Measurements from ENCODE around the gene DENND2C. TPM values are rescaled to one million over a fixed set of nuclear protein-coding genes. Genes with fewer than 3 reads are reported as not detected.

Gene DENND2C
- total RNA-seq, 1 donor from 2014 or later = 3.6 TPM

GRCh38 chr1:114668373-114668772 lies 1.5 kb downstream of the DENND2C start:
- TF ChIP-seq CTCF (conservative IDR thresholded peaks at IDR 0.05) = no peak
- no peaks in the 10 kb centered on the region for H3K9me3 Mint-ChIP-seq
- peaks cover 33% of the 10 kb centered on the region for H3K27me3 Mint-ChIP-seq
- no peaks in the 10 kb centered on the region for H3K36me3 Mint-ChIP-seq
- H3K4me1 Mint-ChIP-seq (ENCODE audit: unreplicated experiment) = peaks cover 10% of the 10 kb centered on the region
- H3K4me3 Mint-ChIP-seq = peak overlapping the region; percentile 98
- no peak for DNase-seq (ENCODE audit: extremely low spot score, unreplicated experiment)
- H3K27ac Mint-ChIP-seq = peak overlapping the region; percentile 90

DNA sequence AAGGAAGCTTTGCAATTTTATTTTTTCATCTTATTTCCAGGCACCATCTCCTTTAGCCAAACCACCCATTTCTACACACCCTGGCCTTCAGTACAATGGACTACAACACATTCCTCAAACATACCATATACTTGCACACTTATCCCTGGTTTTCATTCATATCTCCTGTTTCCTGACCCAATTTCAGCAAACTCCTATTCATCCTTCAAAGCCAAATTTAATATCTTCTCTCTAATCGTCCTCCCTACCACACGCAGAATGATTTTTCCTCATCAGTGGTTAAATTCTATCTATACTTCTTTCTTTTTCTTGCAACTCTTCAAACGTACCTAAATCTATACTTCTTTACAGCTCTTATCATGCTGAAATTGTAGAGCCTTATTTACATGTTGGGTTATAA lies 2.9 kb downstream of the DENND2C start:
- DNase-seq (ENCODE audit: extremely low spot score, unreplicated experiment) = no peak
- Mint-ChIP-seq H3K27me3 (peaks cover 30% of the 10 kb centered on the region), H3K36me3 (no peaks in the 10 kb centered on the region), H3K4me1 (ENCODE audit: unreplicated experiment) (peaks cover 10% of the 10 kb centered on the region), H3K27ac (no peak overlapping the region), H3K4me3 (no peak overlapping the region), H3K9me3 (no peaks in the 10 kb centered on the region)
- no peak for TF ChIP-seq CTCF (conservative IDR thresholded peaks at IDR 0.05)

DNA sequence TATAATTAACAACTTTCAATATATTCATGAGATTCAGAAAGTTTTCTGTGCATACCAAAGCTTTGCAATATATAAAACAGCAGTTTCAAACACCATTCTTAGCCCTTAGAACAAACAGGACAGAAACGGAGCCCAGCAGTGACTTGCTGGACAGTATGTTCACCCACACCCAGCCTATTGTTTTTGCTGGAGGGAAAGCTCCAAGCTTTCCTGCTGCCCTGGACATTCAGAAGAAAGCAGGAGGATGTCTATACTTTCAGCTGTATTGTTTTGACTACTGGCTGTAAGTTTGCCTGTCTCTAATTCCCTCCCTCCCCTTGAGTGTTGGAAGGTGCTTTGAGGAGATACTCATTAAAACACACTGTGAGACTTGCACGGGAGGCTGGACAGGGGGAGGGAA lies 9.6 kb downstream of the DENND2C start:
- Mint-ChIP-seq H3K27me3 (peaks cover 23% of the 10 kb centered on the region), H3K36me3 (no peaks in the 10 kb centered on the region), H3K27ac (no peak overlapping the region), H3K9me3 (no peaks in the 10 kb centered on the region), H3K4me1 (ENCODE audit: unreplicated experiment) (no peaks in the 10 kb centered on the region), H3K4me3 (no peak overlapping the region)
- no peak for TF ChIP-seq CTCF (conservative IDR thresholded peaks at IDR 0.05)
- no peak for DNase-seq (ENCODE audit: extremely low spot score, unreplicated experiment)

- DNase-seq (ENCODE audit: extremely low spot score, unreplicated experiment) = no peak
- Mint-ChIP-seq H3K9me3 (no peaks in the 10 kb centered on the region), H3K27me3 (no peaks in the 10 kb centered on the region), H3K36me3 (no peaks in the 10 kb centered on the region), H3K4me1 (ENCODE audit: unreplicated experiment) (no peaks in the 10 kb centered on the region), H3K27ac (no peak overlapping the region), H3K4me3 (no peak overlapping the region)
- no peak for TF ChIP-seq CTCF (conservative IDR thresholded peaks at IDR 0.05)
Measured at GRCh38 chr1:114651893-114652292, 18.0 kb downstream of the DENND2C start.

- Mint-ChIP-seq H3K4me3 (no peak overlapping the region), H3K9me3 (no peaks in the 10 kb centered on the region), H3K4me1 (ENCODE audit: unreplicated experiment) (no peaks in the 10 kb centered on the region), H3K27me3 (no peaks in the 10 kb centered on the region), H3K36me3 (no peaks in the 10 kb centered on the region), H3K27ac (no peak overlapping the region)
- DNase-seq (ENCODE audit: extremely low spot score, unreplicated experiment) = no peak
- TF ChIP-seq CTCF (conservative IDR thresholded peaks at IDR 0.05) = no peak
Measured at GRCh38 chr1:114648503-114648902, 21.3 kb downstream of the DENND2C start.

- Mint-ChIP-seq H3K9me3 (no peaks in the 10 kb centered on the region), H3K36me3 (no peaks in the 10 kb centered on the region), H3K4me1 (ENCODE audit: unreplicated experiment) (no peaks in the 10 kb centered on the region), H3K27ac (no peak overlapping the region), H3K4me3 (no peak overlapping the region), H3K27me3 (no peaks in the 10 kb centered on the region)
- TF ChIP-seq CTCF (conservative IDR thresholded peaks at IDR 0.05) = no peak
- DNase-seq (ENCODE audit: extremely low spot score, unreplicated experiment) = no peak
Measured at GRCh38 chr1:114641377-114641776, 28.5 kb downstream of the DENND2C start.
